ENCODE data around the gene UBR2.

DNA sequence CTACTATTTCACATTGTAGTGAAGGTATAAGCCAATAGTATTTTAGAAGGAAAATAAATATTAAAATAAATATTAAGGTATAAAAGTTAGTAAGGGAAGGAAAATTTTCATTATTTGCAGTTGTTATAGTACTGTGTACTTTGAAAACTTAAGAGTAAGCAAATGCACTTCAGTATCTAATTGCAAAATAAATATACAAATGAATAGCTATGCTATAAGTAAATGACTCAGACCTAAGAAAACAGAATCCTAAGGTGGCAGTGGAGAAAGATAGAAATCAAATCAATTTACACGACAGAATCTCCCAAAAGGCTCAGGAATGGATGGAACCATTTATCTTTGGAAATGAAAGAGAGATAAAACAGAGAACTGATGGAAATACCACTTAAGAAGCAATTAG, 24.7 kb upstream of the UBR2 start:
- TF ChIP-seq, protein P1, sequence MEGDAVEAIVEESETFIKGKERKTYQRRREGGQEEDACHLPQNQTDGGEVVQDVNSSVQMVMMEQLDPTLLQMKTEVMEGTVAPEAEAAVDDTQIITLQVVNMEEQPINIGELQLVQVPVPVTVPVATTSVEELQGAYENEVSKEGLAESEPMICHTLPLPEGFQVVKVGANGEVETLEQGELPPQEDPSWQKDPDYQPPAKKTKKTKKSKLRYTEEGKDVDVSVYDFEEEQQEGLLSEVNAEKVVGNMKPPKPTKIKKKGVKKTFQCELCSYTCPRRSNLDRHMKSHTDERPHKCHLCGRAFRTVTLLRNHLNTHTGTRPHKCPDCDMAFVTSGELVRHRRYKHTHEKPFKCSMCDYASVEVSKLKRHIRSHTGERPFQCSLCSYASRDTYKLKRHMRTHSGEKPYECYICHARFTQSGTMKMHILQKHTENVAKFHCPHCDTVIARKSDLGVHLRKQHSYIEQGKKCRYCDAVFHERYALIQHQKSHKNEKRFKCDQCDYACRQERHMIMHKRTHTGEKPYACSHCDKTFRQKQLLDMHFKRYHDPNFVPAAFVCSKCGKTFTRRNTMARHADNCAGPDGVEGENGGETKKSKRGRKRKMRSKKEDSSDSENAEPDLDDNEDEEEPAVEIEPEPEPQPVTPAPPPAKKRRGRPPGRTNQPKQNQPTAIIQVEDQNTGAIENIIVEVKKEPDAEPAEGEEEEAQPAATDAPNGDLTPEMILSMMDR (IDR thresholded peaks at IDR 0.05): no peak
- TF ChIP-seq POLR2A (IDR thresholded peaks at IDR 0.05): no peak

Data from thyroid gland (tissue), 4 donors.